GM12801 (cell line): ENCODE results near the gene RHBDD1.

Source experiments
- CTCF ChIP-seq: IDR thresholded peaks from one replicate; pipeline ENCODE4 v1.5.1; 2011; ENCODE audit warnings: control low read depth; ENCODE audit not compliant: insufficient read length; ENCODE audit errors: extremely low read depth

The RHBDD1 gene

GRCh38 chr2:227025510-227025909, 189.7 kb downstream of the RHBDD1 start:
- TF ChIP-seq CTCF, result no peak

- no peak for TF ChIP-seq CTCF
Measured at GRCh38 chr2:227029426-227030105, 193.7 kb downstream of the RHBDD1 start.

GRCh38 chr2:227030789-227031188, 194.9 kb downstream of the RHBDD1 start:
- TF ChIP-seq CTCF, result no peak

- no peak for TF ChIP-seq CTCF
Measured at GRCh38 chr2:227031379-227031778, 195.5 kb downstream of the RHBDD1 start.

GRCh38 chr2:227033471-227034148, 197.8 kb downstream of the RHBDD1 start:
- no peak for TF ChIP-seq CTCF

- no peak for TF ChIP-seq CTCF
Measured at GRCh38 chr2:227035711-227036367, 200.0 kb downstream of the RHBDD1 start.

GRCh38 chr2:227036527-227036926, 200.7 kb downstream of the RHBDD1 start:
- no peak for TF ChIP-seq CTCF
